ENCODE measurements around the gene SSRP1.

GRCh38 chr11:57276971-57277675 lies 58.6 kb downstream of the SSRP1 start:
- TF ChIP-seq CTCF (IDR thresholded peaks at IDR 0.05; ENCODE audit: borderline replicate concordance, extremely low read depth, low read length, poor library complexity, severe bottlenecking), result no peak
- no peak for TF ChIP-seq EZH2 (IDR thresholded peaks at IDR 0.05; ENCODE audit: borderline replicate concordance, low read depth, low read length, severe bottlenecking)
